Activated gamma-delta T cell treated with anti-CD3 and anti-CD28 coated beads, Interleukin-2, amount 50 U/mL, for 16 hours (primary cell): ENCODE measurements around the gene KLK7.

Experiments used
- DNase-seq: peaks from one replicate; pipeline ENCODE4 v3.0.0-alpha.2; 2020; ENCODE audit warnings: low read depth

Gene KLK7

GRCh38 chr19:50932018-50932689 lies 51.6 kb downstream of the KLK7 start:
- DNase-seq, result no peak

GRCh38 chr19:50931023-50931422 lies 52.7 kb downstream of the KLK7 start:
- no peak for DNase-seq

GRCh38 chr19:50928831-50929230 lies 54.9 kb downstream of the KLK7 start:
- DNase-seq, result no peak
